Neuron (in vitro differentiated cells): ENCODE data around the gene RNF214.
A peak's percentile ranks its signal among the peaks of the same experiment; 100 is the strongest.

Experiments
- H2AFZ ChIP-seq: one replicate; pipeline ENCODE4 v1.6.1; 2013; ENCODE audit warnings: low read depth, mild to moderate bottlenecking, inconsistent platforms, low read length, moderate library complexity
- H3K27me3 ChIP-seq: one replicate; pipeline ENCODE4 v1.6.1; 2013; ENCODE audit warnings: low read length; ENCODE audit not compliant: insufficient read depth
- H3K36me3 ChIP-seq: one replicate; pipeline ENCODE4 v1.6.1; 2013; ENCODE audit warnings: low read length; ENCODE audit not compliant: insufficient read depth
- H3K4me1 ChIP-seq: one replicate; pipeline ENCODE4 v1.6.1; 2013; ENCODE audit warnings: low read length; ENCODE audit not compliant: insufficient read depth
- H3K4me3 ChIP-seq: 2 replicates; pipeline ENCODE4 v1.5.1; 2013; ENCODE audit warnings: mild to moderate bottlenecking, low read length, moderate library complexity
- H3K9me3 ChIP-seq: one replicate; pipeline ENCODE4 v1.6.1; 2013; ENCODE audit warnings: low read length

RNF214 gene

DNA sequence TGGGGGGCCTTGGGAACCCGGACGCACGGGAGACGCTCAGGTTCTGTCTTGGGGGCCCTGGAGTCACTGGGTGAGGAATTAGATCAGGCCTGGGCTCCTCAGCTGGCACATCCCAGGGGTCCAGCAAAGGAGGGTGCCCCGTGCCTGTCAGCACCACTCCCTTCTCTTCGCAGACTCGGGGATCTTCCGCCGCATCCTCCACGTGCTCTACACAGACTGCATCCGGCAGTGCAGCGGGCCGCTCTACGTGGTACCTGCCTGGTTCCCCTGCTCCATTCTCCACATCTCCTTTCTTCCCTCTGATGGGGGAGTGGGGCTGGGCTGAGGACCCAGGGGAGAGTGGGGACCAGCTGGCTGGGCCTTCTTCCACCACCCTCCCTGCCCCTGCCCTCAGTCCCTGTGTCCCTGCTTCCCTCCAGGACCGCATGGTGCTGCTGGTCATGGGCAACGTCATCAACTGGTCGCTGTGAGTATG lies 40.0 kb upstream of the RNF214 start:
- Histone ChIP-seq H3K9me3 (no peaks in the 10 kb centered on the region), H3K27me3 (no peaks in the 10 kb centered on the region), H3K4me3 (no peak overlapping the region), H3K36me3 (peaks cover 28% of the 10 kb centered on the region), H3K4me1 (no peaks in the 10 kb centered on the region), H2AFZ (no peak overlapping the region)

DNA sequence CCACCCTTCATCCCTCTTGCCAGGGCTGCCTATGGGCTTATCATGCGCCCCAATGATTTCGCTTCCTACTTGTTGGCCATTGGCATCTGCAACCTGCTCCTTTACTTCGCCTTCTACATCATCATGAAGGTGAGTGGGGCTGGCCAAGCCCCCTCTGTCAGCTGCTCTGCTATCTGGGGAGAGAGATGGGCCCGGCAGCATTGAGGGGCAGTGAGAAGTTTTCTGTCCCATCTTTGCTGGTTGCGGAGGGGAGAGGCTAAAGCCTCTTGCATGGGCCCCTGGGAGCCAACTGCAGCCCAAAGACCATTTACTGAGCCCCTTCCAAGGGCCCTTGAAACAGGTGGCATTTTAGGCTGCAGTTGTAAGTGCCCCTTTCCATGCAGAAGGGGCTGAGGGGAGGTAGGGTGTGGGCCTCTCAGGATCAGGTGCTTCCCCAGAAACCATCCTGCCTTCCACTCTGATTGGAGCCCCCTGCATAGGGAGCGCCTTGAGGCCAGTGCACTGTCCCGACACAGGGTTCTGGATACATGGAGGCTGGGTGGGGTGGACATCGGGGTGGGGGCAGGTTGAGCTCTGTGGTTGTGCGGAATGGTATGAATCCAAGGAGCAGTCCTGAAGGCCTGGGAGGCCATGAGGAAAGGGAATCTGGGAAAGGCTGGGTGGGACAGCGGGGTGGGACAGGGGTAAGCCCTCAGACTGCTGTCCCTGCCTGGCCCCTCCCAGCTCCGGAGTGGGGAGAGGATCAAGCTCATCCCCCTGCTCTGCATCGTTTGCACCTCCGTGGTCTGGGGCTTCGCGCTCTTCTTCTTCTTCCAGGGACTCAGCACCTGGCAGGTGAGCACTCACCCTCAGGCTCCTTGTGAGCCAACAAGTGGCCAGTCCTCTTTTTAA lies 39.1 kb upstream of the RNF214 start:
- Histone ChIP-seq H2AFZ (no peak overlapping the region), H3K4me1 (no peaks in the 10 kb centered on the region), H3K36me3 (peaks cover 25% of the 10 kb centered on the region), H3K27me3 (no peaks in the 10 kb centered on the region), H3K9me3 (no peaks in the 10 kb centered on the region), H3K4me3 (no peak overlapping the region)

DNA sequence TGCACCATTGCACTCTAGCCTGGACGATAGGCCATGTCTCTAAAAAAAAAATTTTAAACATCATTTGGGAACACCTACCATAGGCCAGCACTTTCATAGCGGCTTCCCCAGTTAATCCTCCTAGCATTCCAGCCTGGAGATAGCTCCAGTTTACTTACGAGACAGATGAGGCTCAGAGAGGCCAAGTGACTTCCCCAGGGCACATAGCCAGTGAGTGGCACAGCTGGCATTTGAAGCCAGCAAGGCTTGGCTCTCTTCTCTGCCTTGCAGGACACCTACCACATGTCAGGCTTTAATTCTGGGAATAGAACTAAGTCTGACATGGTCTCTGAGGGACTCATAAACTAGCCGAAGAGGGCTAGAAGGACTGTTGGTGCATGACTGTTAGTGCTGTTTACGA lies 38.2 kb upstream of the RNF214 start:
- H3K27me3 ChIP-seq = no peaks in the 10 kb centered on the region
- H3K4me1 ChIP-seq = peaks cover 2% of the 10 kb centered on the region
- H3K4me3 ChIP-seq = no peak overlapping the region
- no peaks in the 10 kb centered on the region for H3K9me3 ChIP-seq
- no peak overlapping the region for H2AFZ ChIP-seq
- H3K36me3 ChIP-seq = peaks cover 21% of the 10 kb centered on the region

DNA sequence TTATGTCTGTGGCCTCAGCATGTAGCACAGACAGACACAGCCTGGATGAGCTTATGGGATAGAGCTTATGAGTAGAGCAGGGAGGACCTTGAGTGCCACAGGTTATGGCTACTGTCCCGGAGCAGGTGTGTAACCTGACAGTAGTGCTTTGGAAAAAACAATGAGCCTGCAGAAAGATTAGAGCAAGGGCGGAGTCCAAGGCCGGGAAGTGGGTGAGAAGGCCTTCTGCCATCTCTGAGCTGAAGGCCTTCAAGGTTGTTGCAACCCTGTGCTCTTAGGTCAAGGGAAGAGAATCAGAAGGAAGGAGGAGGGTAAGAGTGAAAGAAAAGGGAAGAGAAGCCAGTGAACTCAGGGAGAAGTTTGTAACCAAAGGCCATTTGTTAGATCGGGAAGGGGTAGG lies 37.2 kb upstream of the RNF214 start:
- Histone ChIP-seq H3K27me3 (no peaks in the 10 kb centered on the region), H2AFZ (no peak overlapping the region), H3K36me3 (peaks cover 18% of the 10 kb centered on the region), H3K9me3 (no peaks in the 10 kb centered on the region), H3K4me1 (peaks cover 5% of the 10 kb centered on the region), H3K4me3 (no peak overlapping the region)

DNA sequence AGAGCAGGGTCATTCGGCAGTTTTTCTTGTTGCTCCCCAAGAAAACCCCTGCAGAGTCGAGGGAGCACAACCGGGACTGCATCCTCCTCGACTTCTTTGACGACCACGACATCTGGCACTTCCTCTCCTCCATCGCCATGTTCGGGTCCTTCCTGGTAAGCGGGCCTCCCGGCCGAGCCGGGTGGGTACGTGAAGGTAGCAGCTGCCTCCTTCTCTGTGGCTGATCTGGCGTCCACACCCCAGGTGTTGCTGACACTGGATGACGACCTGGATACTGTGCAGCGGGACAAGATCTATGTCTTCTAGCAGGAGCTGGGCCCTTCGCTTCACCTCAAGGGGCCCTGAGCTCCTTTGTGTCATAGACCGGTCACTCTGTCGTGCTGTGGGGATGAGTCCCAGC lies 36.7 kb upstream of the RNF214 start:
- Histone ChIP-seq H3K4me3 (no peak overlapping the region), H3K4me1 (peaks cover 5% of the 10 kb centered on the region), H2AFZ (no peak overlapping the region), H3K27me3 (no peaks in the 10 kb centered on the region), H3K9me3 (no peaks in the 10 kb centered on the region), H3K36me3 (peaks cover 18% of the 10 kb centered on the region)

DNA sequence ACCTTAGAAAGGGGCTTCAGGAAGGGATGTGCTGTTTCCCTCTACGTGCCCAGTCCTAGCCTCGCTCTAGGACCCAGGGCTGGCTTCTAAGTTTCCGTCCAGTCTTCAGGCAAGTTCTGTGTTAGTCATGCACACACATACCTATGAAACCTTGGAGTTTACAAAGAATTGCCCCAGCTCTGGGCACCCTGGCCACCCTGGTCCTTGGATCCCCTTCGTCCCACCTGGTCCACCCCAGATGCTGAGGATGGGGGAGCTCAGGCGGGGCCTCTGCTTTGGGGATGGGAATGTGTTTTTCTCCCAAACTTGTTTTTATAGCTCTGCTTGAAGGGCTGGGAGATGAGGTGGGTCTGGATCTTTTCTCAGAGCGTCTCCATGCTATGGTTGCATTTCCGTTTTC lies 35.5 kb upstream of the RNF214 start:
- Histone ChIP-seq H3K27me3 (no peaks in the 10 kb centered on the region), H3K4me3 (no peak overlapping the region), H3K4me1 (peaks cover 5% of the 10 kb centered on the region), H3K36me3 (peaks cover 14% of the 10 kb centered on the region), H3K9me3 (no peaks in the 10 kb centered on the region), H2AFZ (no peak overlapping the region)

DNA sequence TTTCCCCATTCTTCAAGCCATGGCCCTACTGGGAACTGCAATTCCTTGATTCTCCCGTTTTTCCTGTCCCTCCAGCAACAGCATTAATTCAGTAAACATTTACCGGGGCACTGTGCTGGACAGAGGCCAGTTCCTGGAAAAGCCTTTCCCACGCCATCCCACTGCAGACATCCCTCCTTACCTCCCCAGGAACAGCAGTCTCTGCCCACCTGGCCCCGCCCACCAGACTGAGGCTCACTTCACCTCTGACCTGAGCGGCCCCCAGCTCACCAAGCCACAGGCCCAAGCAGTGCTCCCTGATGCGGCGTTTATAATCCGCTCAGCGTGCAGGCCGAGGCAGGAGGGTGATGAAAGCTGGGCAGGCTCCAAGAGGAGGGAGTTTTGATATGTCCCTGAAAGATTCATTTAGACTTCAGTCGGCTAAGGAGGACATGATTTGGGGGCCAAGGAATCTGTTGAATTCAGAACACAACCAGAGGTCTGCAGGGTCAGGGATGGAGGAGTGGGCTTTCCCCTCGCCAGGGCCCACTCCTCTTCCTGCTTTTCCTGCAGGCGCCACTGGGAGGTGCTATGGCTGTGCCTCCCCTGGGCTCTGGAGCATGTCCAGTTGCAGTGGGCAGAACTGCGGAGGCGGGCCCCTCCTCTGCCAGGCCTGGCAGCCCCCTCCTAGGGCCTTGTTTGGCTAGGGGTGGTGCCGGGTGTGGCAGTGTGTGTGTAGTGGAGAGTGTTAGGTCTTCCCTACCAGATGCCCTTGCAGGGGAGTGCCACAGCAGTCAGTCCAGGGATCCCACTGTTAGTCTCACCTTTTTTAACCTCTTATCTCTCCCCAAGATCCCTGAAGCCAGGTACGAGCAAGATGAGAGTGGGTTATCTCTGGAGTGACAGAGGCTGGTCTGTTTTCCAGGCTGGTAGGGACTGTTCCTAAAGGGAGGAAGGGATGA lies 34.7 kb upstream of the RNF214 start:
- no peak overlapping the region for H3K4me3 ChIP-seq
- H3K36me3 ChIP-seq = peaks cover 12% of the 10 kb centered on the region
- H3K27me3 ChIP-seq = no peaks in the 10 kb centered on the region
- no peaks in the 10 kb centered on the region for H3K9me3 ChIP-seq
- H2AFZ ChIP-seq = no peak overlapping the region
- H3K4me1 ChIP-seq = peaks cover 5% of the 10 kb centered on the region

DNA sequence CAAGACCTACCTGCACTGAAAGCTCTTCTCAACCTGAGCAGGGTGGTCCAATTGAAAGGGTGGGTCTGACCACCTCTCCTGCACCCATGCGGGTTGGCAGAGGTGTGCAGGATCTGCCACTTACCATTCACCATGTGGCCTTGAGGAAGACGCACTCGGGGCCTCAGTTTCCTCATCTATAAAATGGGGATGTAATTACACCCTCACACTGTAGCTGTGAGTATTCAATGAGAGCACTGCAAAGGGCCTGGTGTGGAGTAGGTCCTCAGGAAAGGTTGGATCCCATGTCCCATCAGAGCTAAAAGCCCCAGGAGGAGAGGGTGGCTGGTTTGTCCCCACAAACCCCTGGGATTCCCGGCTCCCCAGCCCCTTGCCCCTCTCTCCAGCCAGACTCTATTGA lies 33.9 kb upstream of the RNF214 start:
- Histone ChIP-seq H3K4me1 (peaks cover 5% of the 10 kb centered on the region), H3K36me3 (peaks cover 7% of the 10 kb centered on the region), H3K4me3 (no peak overlapping the region), H2AFZ (no peak overlapping the region), H3K27me3 (no peaks in the 10 kb centered on the region), H3K9me3 (no peaks in the 10 kb centered on the region)

DNA sequence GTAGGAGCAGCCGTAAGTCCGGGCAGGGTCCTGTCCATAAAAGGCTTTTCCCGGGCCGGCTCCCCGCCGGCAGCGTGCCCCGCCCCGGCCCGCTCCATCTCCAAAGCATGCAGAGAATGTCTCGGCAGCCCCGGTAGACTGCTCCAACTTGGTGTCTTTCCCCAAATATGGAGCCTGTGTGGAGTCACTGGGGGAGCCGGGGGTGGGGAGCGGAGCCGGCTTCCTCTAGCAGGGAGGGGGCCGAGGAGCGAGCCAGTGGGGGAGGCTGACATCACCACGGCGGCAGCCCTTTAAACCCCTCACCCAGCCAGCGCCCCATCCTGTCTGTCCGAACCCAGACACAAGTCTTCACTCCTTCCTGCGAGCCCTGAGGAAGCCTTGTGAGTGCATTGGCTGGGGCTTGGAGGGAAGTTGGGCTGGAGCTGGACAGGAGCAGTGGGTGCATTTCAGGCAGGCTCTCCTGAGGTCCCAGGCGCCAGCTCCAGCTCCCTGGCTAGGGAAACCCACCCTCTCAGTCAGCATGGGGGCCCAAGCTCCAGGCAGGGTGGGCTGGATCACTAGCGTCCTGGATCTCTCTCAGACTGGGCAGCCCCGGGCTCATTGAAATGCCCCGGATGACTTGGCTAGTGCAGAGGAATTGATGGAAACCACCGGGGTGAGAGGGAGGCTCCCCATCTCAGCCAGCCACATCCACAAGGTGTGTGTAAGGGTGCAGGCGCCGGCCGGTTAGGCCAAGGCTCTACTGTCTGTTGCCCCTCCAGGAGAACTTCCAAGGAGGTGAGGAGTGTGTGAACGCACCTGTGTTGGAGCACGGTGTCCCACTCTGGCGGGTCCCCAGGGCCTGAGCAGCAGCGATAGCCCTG lies 33.2 kb upstream of the RNF214 start, which contains the start of gene TAGLN:
Gene TAGLN (plus strand): TSS at position 318 of the 863 bp plus-strand sequence. CDS start 3,644 bp downstream, outside the sequence.
- Histone ChIP-seq H3K4me1 (peaks cover 5% of the 10 kb centered on the region), H3K36me3 (peaks cover 7% of the 10 kb centered on the region), H3K27me3 (no peaks in the 10 kb centered on the region), H3K9me3 (no peaks in the 10 kb centered on the region), H2AFZ (no peak within 1 kb of the TSS), H3K4me3 (peak within 1 kb of the TSS; percentile 13)

DNA sequence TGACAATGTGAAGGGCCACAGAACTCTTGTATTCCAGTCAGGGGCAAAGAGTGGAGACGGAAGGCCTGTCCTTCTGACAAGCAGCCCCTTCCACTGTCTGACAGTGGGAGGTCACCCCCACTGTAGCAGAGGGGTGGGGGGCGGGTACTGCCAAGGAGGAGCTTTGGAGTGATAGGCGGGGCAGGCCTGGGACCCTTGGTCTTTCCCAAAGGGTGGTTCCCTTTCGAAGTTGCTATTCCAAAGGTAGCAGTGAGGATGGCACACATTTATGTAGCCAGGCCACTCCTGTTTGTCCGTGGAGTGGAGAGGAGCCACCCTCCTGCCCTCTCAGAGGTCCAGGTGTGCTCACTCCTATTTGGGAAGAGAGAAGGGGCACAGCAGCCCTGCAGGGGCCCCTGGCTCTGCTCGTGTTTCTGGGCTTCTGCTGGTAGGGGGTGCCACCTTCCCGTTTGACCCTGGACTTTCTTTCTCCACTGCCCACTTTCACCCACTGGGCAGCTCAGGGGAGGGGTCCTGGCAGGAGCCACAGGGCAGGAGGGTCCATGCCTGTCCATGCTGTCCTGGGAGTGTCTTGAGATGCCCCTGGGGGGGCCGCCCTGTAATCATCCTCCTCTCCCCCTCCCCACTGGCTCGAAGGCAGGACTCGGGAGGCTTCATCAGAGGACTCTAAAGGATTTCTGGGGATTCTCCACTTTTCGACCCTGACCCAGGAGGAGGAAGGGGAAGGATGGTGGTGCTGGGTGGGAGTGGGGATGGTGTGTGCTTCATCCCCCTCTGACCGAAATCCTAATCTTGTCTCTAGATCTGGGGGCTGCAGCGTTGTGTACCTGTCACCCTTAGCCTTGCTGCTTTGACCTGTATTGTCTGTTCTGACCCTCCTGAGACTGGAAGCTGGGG lies 32.3 kb upstream of the RNF214 start:
- Histone ChIP-seq H3K36me3 (peaks cover 8% of the 10 kb centered on the region), H3K9me3 (no peaks in the 10 kb centered on the region), H3K4me3 (no peak overlapping the region), H3K4me1 (peaks cover 5% of the 10 kb centered on the region), H3K27me3 (no peaks in the 10 kb centered on the region), H2AFZ (no peak overlapping the region)

DNA sequence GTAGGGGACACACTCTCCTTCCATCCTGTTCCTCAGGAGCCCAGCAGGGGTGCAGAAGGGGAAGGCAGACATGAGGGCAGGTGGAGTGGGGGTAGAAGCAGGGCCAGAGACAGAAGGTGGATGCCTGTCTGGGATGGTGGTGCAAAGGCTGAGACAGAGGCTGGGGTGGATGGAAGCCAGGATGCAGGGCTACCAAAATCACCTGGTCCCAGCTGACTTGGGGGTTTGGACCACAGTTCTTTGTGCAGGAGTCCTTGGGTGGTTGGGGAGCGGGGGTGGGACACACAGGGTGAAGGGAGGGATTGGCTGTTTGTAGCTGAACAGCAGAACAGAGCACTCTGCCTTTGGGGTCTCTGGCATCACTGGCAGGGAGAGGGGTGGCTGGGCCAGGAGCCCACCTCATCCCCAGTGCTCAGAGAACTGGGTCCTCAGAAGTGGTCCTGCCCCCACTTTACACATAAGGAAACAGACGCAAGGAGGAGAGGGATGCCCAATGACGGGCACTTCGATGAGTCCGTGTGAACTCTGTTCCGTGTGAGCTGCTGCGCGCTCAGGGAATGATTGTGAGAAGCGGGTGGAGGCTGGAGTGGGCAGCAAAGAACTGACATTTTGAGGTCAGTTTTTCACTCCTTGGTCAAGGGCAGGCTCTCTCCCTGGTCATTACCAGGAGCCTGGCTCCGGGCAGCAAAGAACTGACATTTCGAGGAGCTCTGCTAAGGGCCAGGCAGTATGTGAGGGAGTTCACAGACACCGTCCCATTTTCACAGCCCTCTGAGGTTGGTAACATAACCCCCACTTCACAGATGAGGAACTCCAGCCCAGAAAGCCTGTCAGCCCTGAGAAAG lies 31.4 kb upstream of the RNF214 start:
- H2AFZ ChIP-seq = no peak overlapping the region
- peaks cover 5% of the 10 kb centered on the region for H3K4me1 ChIP-seq
- H3K9me3 ChIP-seq = no peaks in the 10 kb centered on the region
- no peak overlapping the region for H3K4me3 ChIP-seq
- H3K27me3 ChIP-seq = no peaks in the 10 kb centered on the region
- peaks cover 6% of the 10 kb centered on the region for H3K36me3 ChIP-seq
